HEK293T (cell line): ENCODE data around the gene LTV1.

Experiments used
- CTCF ChIA-PET: fragments of 350-600 bp; formaldehyde crosslinking; extraction: SDS; loops from one replicate; lab custom pipeline; 2021; ENCODE audit warnings: antibody characterized with exemption, inconsistent platforms; lab: Yijun Ruan, JAX
- POLR2A ChIA-PET: fragments of 350-600 bp; formaldehyde crosslinking; extraction: SDS; loops from one replicate; lab custom pipeline; 2020; ENCODE audit warnings: antibody characterized with exemption, inconsistent platforms; lab: Yijun Ruan, JAX
- DNase-seq: peaks from one replicate; pipeline ENCODE4 v3.0.0; 2012; ENCODE audit warnings: mixed read lengths; ENCODE audit errors: extremely low spot score
- ARNT ChIP-seq: fragments of 450-650 bp; IDR thresholded peaks from 2 replicates; pipeline ENCODE4 v1.6.1; 2017; ENCODE audit warnings: mild to moderate bottlenecking
- BHLHE40 ChIP-seq: fragments of 450-650 bp; IDR thresholded peaks from 2 replicates; pipeline ENCODE4 v1.6.1; 2016; ENCODE audit warnings: mild to moderate bottlenecking, moderate library complexity, borderline replicate concordance
- CTBP1 ChIP-seq: fragments of 450-650 bp; IDR thresholded peaks from 2 replicates; pipeline ENCODE4 v1.6.1; 2016; ENCODE audit warnings: borderline replicate concordance
- ELF4 ChIP-seq: fragments of 450-650 bp; IDR thresholded peaks from 2 replicates; pipeline ENCODE4 v1.6.1; 2017; ENCODE audit warnings: antibody characterized with exemption
- FOXA1 ChIP-seq: fragments of 450-650 bp; IDR thresholded peaks from 2 replicates; pipeline ENCODE4 v1.6.1; 2016; ENCODE audit warnings: mild to moderate bottlenecking
- FOXK2 ChIP-seq: fragments of 450-650 bp; IDR thresholded peaks from 2 replicates; pipeline ENCODE4 v1.6.1; 2016; ENCODE audit warnings: mild to moderate bottlenecking
- FOXM1 ChIP-seq: fragments of 450-650 bp; IDR thresholded peaks from 2 replicates; pipeline ENCODE4 v1.6.1; 2017; ENCODE audit warnings: mild to moderate bottlenecking, borderline replicate concordance
- HDGF ChIP-seq: fragments of 450-650 bp; IDR thresholded peaks from 2 replicates; pipeline ENCODE4 v1.6.1; 2017; ENCODE audit warnings: antibody characterized with exemption, borderline replicate concordance
- L3MBTL2 ChIP-seq: fragments of 450-650 bp; conservative IDR thresholded peaks from 2 replicates; pipeline ENCODE4 v1.6.1; 2016; ENCODE audit warnings: mild to moderate bottlenecking
- LEF1 ChIP-seq: fragments of 450-650 bp; IDR thresholded peaks from 2 replicates; pipeline ENCODE4 v1.6.1; 2017; ENCODE audit warnings: mild to moderate bottlenecking, borderline replicate concordance
- NFRKB ChIP-seq: fragments of 450-650 bp; IDR thresholded peaks from 2 replicates; pipeline ENCODE4 v1.6.1; 2016; ENCODE audit warnings: mild to moderate bottlenecking, moderate library complexity
- PKNOX1 ChIP-seq: fragments of 450-650 bp; IDR thresholded peaks from 2 replicates; pipeline ENCODE4 v1.6.1; 2016
- SP1 ChIP-seq: fragments of 450-650 bp; IDR thresholded peaks from 2 replicates; pipeline ENCODE4 v1.6.1; 2017
- SUZ12 ChIP-seq: fragments of 450-650 bp; IDR thresholded peaks from 2 replicates; pipeline ENCODE4 v1.6.1; 2016; ENCODE audit warnings: mild to moderate bottlenecking
- TARDBP ChIP-seq: fragments of 450-650 bp; IDR thresholded peaks from 2 replicates; pipeline ENCODE4 v1.6.1; 2016
- ZNF384 ChIP-seq: fragments of 450-650 bp; IDR thresholded peaks from 2 replicates; pipeline ENCODE4 v1.6.1; 2016

Gene LTV1

GRCh38 chr6:143838395-143838794 is 4.7 kb upstream of the LTV1 start:
- POLR2A ChIA-PET: no interaction called here
- CTCF ChIA-PET: no interaction called here
- DNase-seq: no peak
- TF ChIP-seq NFRKB: no peak
- no peak for TF ChIP-seq ARNT
- TF ChIP-seq ZNF384: no peak
- TF ChIP-seq LEF1: no peak
- no peak for TF ChIP-seq FOXM1
- no peak for TF ChIP-seq SP1
- no peak for TF ChIP-seq L3MBTL2
- TF ChIP-seq TARDBP: no peak
- TF ChIP-seq CTBP1: no peak
- TF ChIP-seq HDGF: no peak
- TF ChIP-seq ELF4: no peak
- TF ChIP-seq PKNOX1: no peak
- TF ChIP-seq FOXK2: no peak
- no peak for TF ChIP-seq FOXA1
- no peak for TF ChIP-seq BHLHE40
- no peak for TF ChIP-seq SUZ12

GRCh38 chr6:143839196-143839595 is 3.9 kb upstream of the LTV1 start:
- ChIA-PET POLR2A (no interaction called here), CTCF (no interaction called here)
- no peak for TF ChIP-seq FOXK2
- TF ChIP-seq FOXA1: no peak
- TF ChIP-seq LEF1: no peak
- no peak for TF ChIP-seq ARNT
- TF ChIP-seq PKNOX1: no peak
- no peak for TF ChIP-seq L3MBTL2
- TF ChIP-seq BHLHE40: no peak
- TF ChIP-seq ELF4: no peak
- TF ChIP-seq FOXM1: no peak
- no peak for TF ChIP-seq NFRKB
- TF ChIP-seq SP1: no peak
- TF ChIP-seq HDGF: no peak
- TF ChIP-seq SUZ12: no peak
- no peak for TF ChIP-seq CTBP1
- TF ChIP-seq ZNF384: no peak
- no peak for TF ChIP-seq TARDBP
- DNase-seq: no peak

GRCh38 chr6:143840595-143841265 is 2.4 kb upstream of the LTV1 start:
- ChIA-PET POLR2A (no interaction called here), CTCF (no interaction called here)
- DNase-seq: no peak
- TF ChIP-seq BHLHE40 (no peak), ELF4 (no peak), TARDBP (no peak), SUZ12 (no peak), NFRKB (no peak), PKNOX1 (no peak), ARNT (no peak), FOXK2 (no peak), ZNF384 (no peak), HDGF (no peak), LEF1 (no peak), FOXA1 (no peak), FOXM1 (no peak), SP1 (no peak), CTBP1 (no peak), L3MBTL2 (no peak)

- ChIA-PET POLR2A (interaction anchor here (0.8 to 2.0 kb wide), 21 partner anchors 8 to 328 kb away, joined by 3 to 16 read pairs (median 5); partner anchors contain the start of gene PLAGL1), CTCF (interaction anchor here (0.9 kb wide), 1 partner anchor 162 kb away, joined by 3 read pairs; no protein-coding TSS in a partner anchor)
- TF ChIP-seq HDGF (no peak), LEF1 (no peak), BHLHE40 (no peak), TARDBP (no peak), NFRKB (no peak), SUZ12 (no peak), CTBP1 (no peak), PKNOX1 (no peak)
- no peak for DNase-seq
Observed at GRCh38 chr6:143842461-143842901, 657 bp upstream of the LTV1 start.

GRCh38 chr6:143843677-143843999 is 500 bp downstream of the LTV1 start:
- ChIA-PET CTCF (interaction anchor here (0.9 kb wide), 1 partner anchor 269 kb away, joined by 3 read pairs; no protein-coding TSS in a partner anchor), POLR2A (interaction anchor here (0.7 to 2.0 kb wide), 20 partner anchors 9 to 329 kb away, joined by 3 to 16 read pairs (median 4); partner anchors contain the start of gene PLAGL1)
- TF ChIP-seq ARNT: no peak
- TF ChIP-seq FOXA1: no peak
- TF ChIP-seq PKNOX1: no peak
- TF ChIP-seq TARDBP: no peak
- TF ChIP-seq SP1: no peak
- no peak for TF ChIP-seq NFRKB
- no peak for TF ChIP-seq FOXK2
- DNase-seq: no peak
